SK-N-SH (cell line): ENCODE measurements around the gene NEK6.

Source experiments
- CTCF ChIP-seq: fragments of 200-600 bp; sonication (generic); IDR thresholded peaks from 2 replicates; pipeline ENCODE4 v1.6.1; 2017; ENCODE audit warnings: antibody characterized with exemption, mild to moderate bottlenecking, moderate library complexity
- TF ChIP-seq, protein P1 (sequence below): fragments of 150-350 bp; IDR thresholded peaks from 2 replicates; pipeline ENCODE4 v1.6.1; 2017; ENCODE audit warnings: antibody characterized with exemption, low read length, low read depth, borderline replicate concordance

- no peak for TF ChIP-seq CTCF
- TF ChIP-seq, protein P1, sequence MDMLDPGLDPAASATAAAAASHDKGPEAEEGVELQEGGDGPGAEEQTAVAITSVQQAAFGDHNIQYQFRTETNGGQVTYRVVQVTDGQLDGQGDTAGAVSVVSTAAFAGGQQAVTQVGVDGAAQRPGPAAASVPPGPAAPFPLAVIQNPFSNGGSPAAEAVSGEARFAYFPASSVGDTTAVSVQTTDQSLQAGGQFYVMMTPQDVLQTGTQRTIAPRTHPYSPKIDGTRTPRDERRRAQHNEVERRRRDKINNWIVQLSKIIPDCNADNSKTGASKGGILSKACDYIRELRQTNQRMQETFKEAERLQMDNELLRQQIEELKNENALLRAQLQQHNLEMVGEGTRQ = no peak
Measured at GRCh38 chr9:124321935-124322334, 64.2 kb downstream of the NEK6 start.
